ENCODE data around the gene CACFD1.

Gene CACFD1

GRCh38 chr9:133516256-133516960 lies 56.6 kb downstream of the CACFD1 start:
- TF ChIP-seq SIN3A (IDR thresholded peaks at IDR 0.05; ENCODE audit: borderline replicate concordance, insufficient read depth, low read length), result no peak
- no peak for TF ChIP-seq FOXP2 (optimal IDR thresholded peaks at IDR 0.05; ENCODE audit: borderline replicate concordance, extremely low read depth, extremely low read length, insufficient read depth)
- no peak for TF ChIP-seq POLR2AphosphoS5 (IDR thresholded peaks at IDR 0.05; ENCODE audit: low read depth, low read length)
- TF ChIP-seq, protein P1, sequence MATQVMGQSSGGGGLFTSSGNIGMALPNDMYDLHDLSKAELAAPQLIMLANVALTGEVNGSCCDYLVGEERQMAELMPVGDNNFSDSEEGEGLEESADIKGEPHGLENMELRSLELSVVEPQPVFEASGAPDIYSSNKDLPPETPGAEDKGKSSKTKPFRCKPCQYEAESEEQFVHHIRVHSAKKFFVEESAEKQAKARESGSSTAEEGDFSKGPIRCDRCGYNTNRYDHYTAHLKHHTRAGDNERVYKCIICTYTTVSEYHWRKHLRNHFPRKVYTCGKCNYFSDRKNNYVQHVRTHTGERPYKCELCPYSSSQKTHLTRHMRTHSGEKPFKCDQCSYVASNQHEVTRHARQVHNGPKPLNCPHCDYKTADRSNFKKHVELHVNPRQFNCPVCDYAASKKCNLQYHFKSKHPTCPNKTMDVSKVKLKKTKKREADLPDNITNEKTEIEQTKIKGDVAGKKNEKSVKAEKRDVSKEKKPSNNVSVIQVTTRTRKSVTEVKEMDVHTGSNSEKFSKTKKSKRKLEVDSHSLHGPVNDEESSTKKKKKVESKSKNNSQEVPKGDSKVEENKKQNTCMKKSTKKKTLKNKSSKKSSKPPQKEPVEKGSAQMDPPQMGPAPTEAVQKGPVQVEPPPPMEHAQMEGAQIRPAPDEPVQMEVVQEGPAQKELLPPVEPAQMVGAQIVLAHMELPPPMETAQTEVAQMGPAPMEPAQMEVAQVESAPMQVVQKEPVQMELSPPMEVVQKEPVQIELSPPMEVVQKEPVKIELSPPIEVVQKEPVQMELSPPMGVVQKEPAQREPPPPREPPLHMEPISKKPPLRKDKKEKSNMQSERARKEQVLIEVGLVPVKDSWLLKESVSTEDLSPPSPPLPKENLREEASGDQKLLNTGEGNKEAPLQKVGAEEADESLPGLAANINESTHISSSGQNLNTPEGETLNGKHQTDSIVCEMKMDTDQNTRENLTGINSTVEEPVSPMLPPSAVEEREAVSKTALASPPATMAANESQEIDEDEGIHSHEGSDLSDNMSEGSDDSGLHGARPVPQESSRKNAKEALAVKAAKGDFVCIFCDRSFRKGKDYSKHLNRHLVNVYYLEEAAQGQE (IDR thresholded peaks at IDR 0.05; ENCODE audit: insufficient read depth in 1 of 2, low read depth in 2 of 2, low read length in 2 of 2), result no peak
- no peak for TF ChIP-seq TAF1 (IDR thresholded peaks at IDR 0.05; ENCODE audit: borderline replicate concordance, insufficient read depth, low read length)

DNA sequence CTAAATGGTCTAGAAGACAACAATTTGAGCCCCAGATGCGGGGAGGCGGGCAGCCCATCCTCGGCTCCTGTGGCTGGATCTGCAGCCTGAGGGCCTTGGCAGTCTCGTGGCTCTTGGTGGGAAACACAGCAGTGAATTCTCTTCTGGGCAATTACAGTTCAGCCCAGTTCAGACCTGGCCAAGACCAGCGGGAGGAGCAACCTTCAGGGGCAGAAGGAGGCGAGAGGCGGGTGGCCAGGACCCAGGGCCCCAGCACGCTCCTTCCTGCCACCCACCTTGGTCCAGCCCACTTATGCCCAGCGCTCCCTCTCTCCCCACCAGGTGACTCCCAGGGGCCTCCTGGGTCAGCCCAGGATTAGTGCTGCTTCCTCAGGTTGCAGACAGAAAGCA lies 57.2 kb downstream of the CACFD1 start:
- TF ChIP-seq TAF1 (IDR thresholded peaks at IDR 0.05; ENCODE audit: borderline replicate concordance, insufficient read depth, low read length), result no peak

DNA sequence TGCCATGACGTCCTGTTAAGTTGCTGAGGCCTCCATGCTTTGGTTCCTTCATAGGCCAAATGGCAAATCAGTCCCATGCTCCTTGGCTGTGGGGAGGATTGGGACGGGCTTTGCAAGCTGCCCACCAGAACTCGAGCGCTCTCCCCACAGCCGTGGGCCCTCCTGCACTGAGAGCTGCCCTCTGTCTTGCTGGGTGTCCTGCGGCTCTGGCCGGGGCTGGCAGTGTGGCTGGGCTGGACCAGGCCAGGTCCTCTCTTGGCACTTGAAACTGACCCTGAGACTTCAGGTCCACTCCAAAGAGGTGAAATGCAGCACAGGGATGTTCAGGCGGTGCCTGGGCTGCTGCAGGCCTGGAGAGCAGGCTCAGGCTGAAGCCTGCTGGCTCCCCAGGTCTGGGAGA lies 57.9 kb downstream of the CACFD1 start:
- TF ChIP-seq FOXP2 (optimal IDR thresholded peaks at IDR 0.05; ENCODE audit: borderline replicate concordance, extremely low read depth, extremely low read length, insufficient read depth) (no peak), SIN3A (IDR thresholded peaks at IDR 0.05; ENCODE audit: borderline replicate concordance, insufficient read depth, low read length) (no peak)
- TF ChIP-seq, protein P1 (IDR thresholded peaks at IDR 0.05; ENCODE audit: insufficient read depth in 1 of 2, low read depth in 2 of 2, low read length in 2 of 2), result no peak

DNA sequence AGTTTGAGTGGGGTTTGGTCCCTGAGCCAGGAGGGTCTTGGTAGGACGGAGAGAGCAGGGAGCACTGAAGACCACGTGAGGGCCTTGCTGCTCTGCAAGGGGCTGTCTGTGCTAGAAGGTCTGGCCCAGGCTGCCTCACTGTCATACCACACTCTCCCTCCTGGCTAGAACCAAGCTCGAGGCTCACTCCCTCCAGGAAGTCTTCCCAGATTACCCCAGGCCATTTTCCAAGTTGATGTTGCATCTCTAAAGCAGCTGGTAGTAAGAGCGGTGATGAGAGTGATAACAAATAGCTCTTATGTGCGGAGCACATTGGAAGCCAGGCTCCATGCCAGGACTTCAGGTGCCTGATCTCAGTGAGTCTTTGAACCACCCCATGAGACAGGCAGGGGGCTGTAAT lies 58.4 kb downstream of the CACFD1 start:
- no peak for TF ChIP-seq FOXP2 (optimal IDR thresholded peaks at IDR 0.05; ENCODE audit: borderline replicate concordance, extremely low read depth, extremely low read length, insufficient read depth)
- no peak for TF ChIP-seq POLR2AphosphoS5 (IDR thresholded peaks at IDR 0.05; ENCODE audit: low read depth, low read length)
- TF ChIP-seq SIN3A (IDR thresholded peaks at IDR 0.05; ENCODE audit: borderline replicate concordance, insufficient read depth, low read length), result no peak
- TF ChIP-seq TAF1 (IDR thresholded peaks at IDR 0.05; ENCODE audit: borderline replicate concordance, insufficient read depth, low read length), result no peak
- TF ChIP-seq, protein P1 (IDR thresholded peaks at IDR 0.05; ENCODE audit: insufficient read depth in 1 of 2, low read depth in 2 of 2, low read length in 2 of 2), result no peak

GRCh38 chr9:133518706-133519449 lies 59.1 kb downstream of the CACFD1 start:
- TF ChIP-seq, protein P1 (IDR thresholded peaks at IDR 0.05; ENCODE audit: insufficient read depth in 1 of 2, low read depth in 2 of 2, low read length in 2 of 2), result no peak
- TF ChIP-seq FOXP2 (optimal IDR thresholded peaks at IDR 0.05; ENCODE audit: borderline replicate concordance, extremely low read depth, extremely low read length, insufficient read depth) (no peak), TAF1 (IDR thresholded peaks at IDR 0.05; ENCODE audit: borderline replicate concordance, insufficient read depth, low read length) (no peak), POLR2AphosphoS5 (IDR thresholded peaks at IDR 0.05; ENCODE audit: low read depth, low read length) (no peak), SIN3A (IDR thresholded peaks at IDR 0.05; ENCODE audit: borderline replicate concordance, insufficient read depth, low read length) (no peak)
